ENCODE measurements around the gene SLC19A1.
"Not testable (repeated sequence)": the region's sequence is repeated elsewhere in the genome, so short reads cannot be mapped to it uniquely, and the experiment has no call there.

The SLC19A1 gene

DNA sequence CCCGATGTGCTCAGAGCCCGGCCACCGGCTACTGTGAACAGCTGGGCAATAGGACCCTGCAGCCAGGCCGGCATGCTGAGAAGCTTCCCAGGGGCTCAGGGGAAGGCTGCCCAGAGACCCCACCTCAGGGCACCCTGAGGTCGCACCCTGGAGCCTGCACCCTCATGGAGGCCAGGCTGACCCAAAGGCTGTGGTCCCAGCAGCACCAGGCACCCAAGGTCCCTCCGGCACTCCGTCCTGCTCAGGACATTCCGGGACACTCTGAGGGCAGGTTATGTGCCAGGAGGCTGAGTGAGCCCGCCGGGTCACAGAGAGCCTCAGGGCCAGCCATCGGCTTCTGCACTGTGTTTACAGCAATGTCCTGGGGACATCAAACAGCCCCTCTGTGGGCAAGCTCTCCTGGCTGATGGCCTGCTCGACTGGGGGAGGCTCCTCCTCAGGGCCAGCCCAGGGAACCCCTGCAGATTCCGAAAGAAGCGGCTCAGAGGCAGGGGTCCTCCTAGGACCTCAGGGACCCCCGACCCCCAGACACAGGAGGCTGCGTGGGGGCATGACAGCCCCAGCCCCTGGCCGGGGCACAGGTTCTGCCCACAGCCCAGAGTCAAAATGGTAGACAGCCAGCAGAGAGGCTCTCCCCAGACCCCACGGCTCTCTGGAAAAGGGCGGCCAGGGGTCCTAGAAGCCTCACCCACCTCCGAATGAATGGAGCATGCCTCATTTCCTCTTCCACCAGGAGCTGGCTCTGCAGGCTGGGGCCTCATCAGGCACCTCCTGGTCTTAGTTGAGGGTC, 8.2 kb downstream of the SLC19A1 start:
- no peak for DNase-seq (ENCODE audit: low read depth)
- TF ChIP-seq, protein P1, sequence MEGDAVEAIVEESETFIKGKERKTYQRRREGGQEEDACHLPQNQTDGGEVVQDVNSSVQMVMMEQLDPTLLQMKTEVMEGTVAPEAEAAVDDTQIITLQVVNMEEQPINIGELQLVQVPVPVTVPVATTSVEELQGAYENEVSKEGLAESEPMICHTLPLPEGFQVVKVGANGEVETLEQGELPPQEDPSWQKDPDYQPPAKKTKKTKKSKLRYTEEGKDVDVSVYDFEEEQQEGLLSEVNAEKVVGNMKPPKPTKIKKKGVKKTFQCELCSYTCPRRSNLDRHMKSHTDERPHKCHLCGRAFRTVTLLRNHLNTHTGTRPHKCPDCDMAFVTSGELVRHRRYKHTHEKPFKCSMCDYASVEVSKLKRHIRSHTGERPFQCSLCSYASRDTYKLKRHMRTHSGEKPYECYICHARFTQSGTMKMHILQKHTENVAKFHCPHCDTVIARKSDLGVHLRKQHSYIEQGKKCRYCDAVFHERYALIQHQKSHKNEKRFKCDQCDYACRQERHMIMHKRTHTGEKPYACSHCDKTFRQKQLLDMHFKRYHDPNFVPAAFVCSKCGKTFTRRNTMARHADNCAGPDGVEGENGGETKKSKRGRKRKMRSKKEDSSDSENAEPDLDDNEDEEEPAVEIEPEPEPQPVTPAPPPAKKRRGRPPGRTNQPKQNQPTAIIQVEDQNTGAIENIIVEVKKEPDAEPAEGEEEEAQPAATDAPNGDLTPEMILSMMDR (conservative IDR thresholded peaks at IDR 0.05; ENCODE audit: low read depth, low read length) = no peak
- H3K4me3 ChIP-seq (ENCODE audit: low read depth, low read length) = no peak overlapping the region

DNA sequence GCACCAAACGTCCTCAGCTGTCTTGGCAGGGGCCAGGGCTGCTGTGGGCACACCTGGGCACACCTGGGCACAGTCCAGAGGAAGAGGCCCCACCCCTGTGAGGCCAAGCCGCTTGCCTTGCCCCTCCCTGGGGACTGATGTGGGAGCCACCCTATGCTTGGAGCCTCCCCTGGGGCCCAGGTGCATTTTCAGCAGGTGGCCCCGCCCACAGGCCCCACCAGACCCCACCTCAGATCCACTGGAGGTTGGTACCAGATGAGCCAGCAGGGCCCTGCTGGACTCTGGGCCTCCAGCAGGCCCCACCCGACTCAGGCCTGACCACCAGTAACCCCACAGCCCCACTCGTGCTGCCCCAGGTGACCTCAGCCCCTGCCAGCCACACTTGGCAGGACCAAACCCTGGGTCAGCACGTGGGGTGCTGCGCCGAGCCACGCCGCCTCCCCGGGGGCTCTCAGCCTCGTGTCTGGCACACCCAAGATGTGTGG, 8.8 kb downstream of the SLC19A1 start:
- no peak overlapping the region for H3K4me3 ChIP-seq (ENCODE audit: low read depth, low read length)
- DNase-seq (ENCODE audit: low read depth) = no peak
- TF ChIP-seq, protein P1 (conservative IDR thresholded peaks at IDR 0.05; ENCODE audit: low read depth, low read length) = no peak

DNA sequence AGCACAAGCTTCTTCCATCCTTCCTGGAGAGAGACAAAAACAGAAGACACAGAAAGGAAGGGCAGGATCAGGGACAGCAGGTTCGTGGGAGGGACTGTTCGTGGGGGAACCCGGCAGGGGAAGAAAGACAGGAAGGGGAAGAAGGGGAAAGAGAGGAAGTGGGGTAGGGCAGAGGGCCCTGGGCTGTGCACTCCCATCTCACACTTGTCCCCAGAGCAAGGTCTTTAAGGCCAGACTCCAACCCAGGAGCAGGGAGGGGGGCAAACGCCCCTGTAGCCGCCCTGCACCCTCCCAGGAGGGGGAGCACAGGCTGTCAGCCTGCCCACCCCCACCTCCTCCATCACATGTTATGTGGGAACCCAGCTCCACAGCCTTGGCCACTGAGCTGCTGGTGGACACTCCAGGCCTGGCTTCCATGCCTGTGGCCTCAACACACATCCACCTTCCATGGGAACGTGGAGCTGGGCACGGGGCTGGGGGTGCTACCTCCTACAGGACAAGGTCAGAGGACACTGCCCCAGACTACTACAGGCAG, 9.3 kb downstream of the SLC19A1 start:
- no peak for DNase-seq (ENCODE audit: low read depth)
- TF ChIP-seq, protein P1 (conservative IDR thresholded peaks at IDR 0.05; ENCODE audit: low read depth, low read length) = no peak
- H3K4me3 ChIP-seq (ENCODE audit: low read depth, low read length) = no peak overlapping the region

DNA sequence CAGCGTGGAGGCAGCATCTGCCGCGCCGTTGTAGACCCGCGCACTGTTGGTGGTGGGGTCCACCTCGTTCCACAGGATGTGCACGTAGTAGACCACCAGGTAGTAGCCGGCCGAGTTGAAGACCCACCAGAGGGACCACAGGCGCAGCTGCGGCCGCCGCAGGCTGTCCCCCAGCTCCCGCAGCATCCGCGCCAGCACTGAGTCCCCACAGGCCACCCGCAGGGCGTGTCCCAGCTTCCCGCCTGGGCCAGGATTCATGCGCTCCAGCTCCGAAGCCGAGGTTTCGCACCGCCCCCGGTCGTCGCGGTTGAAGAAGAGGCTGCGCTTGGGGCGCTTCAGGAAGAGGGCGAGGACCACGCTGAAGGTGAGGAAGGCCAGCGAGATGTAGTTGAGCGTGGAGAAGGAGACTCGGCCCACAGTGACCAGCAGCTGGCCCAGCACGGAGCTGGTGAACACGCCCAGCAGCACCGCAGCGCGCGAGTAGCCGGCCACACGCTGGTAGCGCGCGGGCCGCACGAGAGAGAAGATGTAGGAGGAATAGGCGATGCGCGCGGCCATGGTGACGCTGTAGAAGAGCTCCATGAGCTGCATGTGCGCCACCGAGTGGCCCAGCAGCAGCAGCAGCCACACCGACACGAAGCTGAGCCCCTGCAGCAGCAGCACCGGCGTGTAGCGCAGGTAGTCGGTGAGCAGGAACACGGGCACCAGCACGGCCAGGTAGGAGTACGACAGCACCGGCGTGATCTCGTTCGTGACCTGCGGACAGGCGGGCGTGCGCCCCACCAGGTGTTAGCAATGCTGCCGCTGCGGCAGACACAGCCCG, 10.6 kb downstream of the SLC19A1 start:
- H3K4me3 ChIP-seq (ENCODE audit: low read depth, low read length) = no peak overlapping the region
- DNase-seq (ENCODE audit: low read depth) = no peak
- TF ChIP-seq, protein P1 (conservative IDR thresholded peaks at IDR 0.05; ENCODE audit: low read depth, low read length) = no peak

DNA sequence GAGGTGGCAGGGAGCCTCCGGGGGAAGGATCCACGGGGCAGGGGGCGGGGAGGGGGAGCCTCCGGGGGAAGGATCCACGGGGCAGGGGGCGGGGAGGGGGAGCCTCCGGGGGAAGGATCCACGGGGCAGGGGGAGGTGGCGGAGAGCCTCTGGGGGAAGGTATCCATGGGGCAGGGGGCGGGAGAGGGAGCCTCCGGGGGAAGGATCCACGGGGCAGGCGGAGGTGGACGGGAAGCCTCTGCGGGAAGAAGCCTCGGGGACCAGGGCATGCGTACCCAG, 11.2 kb downstream of the SLC19A1 start:
- DNase-seq (ENCODE audit: low read depth); H3K4me3 ChIP-seq (ENCODE audit: low read depth, low read length): not testable (repeated sequence)

DNA sequence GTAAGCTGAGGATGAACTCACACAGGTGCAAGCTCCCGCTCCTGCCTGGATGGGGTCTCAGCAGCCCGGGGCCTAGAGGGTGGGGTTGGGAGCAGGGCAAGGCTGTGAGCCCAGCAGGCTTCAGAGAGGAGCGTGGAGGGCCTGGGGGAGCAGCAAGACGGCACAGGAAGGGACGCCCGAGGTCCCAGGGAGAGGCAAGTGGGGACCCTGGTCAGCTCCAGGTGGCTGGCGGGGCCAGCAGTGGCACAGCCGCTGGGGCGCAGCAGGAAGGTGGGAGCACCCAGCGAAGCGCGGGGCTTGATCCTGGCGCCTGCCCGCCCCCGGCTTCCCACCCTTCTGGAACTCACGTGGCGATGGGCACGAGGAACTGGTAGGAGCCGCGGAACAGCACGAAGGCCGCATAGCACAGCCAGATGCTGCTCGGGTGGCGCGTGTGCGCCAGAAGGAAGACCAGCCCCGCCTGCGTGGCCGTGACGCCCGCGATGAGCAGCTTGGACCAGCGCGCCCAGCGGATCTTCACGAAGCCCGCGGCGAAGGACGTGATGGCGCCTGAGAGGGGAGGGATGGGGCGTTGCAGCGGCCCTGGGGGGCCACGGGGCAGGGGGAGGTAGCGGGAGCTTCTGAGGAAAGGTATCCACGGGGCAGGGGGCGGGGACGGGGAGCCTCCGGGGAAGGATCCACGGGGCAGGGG, 11.7 kb downstream of the SLC19A1 start:
- no peak for DNase-seq (ENCODE audit: low read depth)
- H3K4me3 ChIP-seq (ENCODE audit: low read depth, low read length) = no peak overlapping the region
- TF ChIP-seq, protein P1 (conservative IDR thresholded peaks at IDR 0.05; ENCODE audit: low read depth, low read length) = no peak

Data from choroid plexus epithelial cell (primary cell).